BJ (cell line): ENCODE results near the gene NPEPL1. TPM values are rescaled to one million over a fixed set of nuclear protein-coding genes. Genes with fewer than 3 reads are reported as not detected.

ENCODE experiments used
- CTCF ChIA-PET: fragments of 350-600 bp; formaldehyde crosslinking; extraction: SDS; loops from one replicate; lab custom pipeline; 2021; ENCODE audit warnings: antibody characterized with exemption, inconsistent platforms; lab: Yijun Ruan, JAX
- POLR2A ChIA-PET: fragments of 300-600 bp; sonication (Branson Sonifier 250); formaldehyde crosslinking; extraction: SDS; loops from one replicate; lab custom pipeline; 2021; ENCODE audit warnings: antibody characterized with exemption; lab: Charles Lee
- DNase-seq: peaks from one replicate; pipeline ENCODE4 v3.0.0-alpha.2; 2011; ENCODE audit warnings: low read depth
- H3K27me3 ChIP-seq: 2 replicates; pipeline ENCODE4 v1.6.0; 2011; ENCODE audit warnings: low read length; ENCODE audit not compliant: control insufficient read depth, insufficient read depth
- H3K36me3 ChIP-seq: 2 replicates; pipeline ENCODE4 v1.5.1; 2011; ENCODE audit warnings: low read length; ENCODE audit not compliant: control insufficient read depth, insufficient read depth
- H3K4me3 ChIP-seq: 2 replicates; pipeline ENCODE4 v1.5.1; 2011; ENCODE audit warnings: low read depth, mild to moderate bottlenecking, control low read depth, low read length
- CTCF ChIP-seq: IDR thresholded peaks from 2 replicates; pipeline ENCODE4 v1.5.1; 2011; ENCODE audit warnings: low read depth, mild to moderate bottlenecking, control low read depth, inconsistent platforms, low read length, moderate library complexity; ENCODE audit not compliant: insufficient read depth
- polyA plus RNA-seq: library from polyadenylated mRNA; depleted of rRNA; stranded (reverse); fragments of >200 nt; gene quantifications from 2 replicates; pipeline ENCODE4 v1.2.3, GENCODE V29; 2011

NPEPL1 gene
- polyA plus RNA-seq, 1 experiment: 8.2 TPM

GRCh38 chr20:58705208-58705926 lies 12.8 kb downstream of the NPEPL1 start:
- ChIA-PET POLR2A (no interaction called here), CTCF (interaction anchor here (0.7 to 1.0 kb wide), 2 partner anchors 88 to 224 kb away, joined by 3 read pairs; no protein-coding TSS in a partner anchor)
- TF ChIP-seq CTCF: no peak

GRCh38 chr20:58706150-58706892 lies 13.7 kb downstream of the NPEPL1 start:
- no peak for TF ChIP-seq CTCF
- peaks cover 1% of the 10 kb centered on the region for H3K36me3 ChIP-seq
- POLR2A ChIA-PET: no interaction called here
- DNase-seq: no peak
- no peak overlapping the region for H3K4me3 ChIP-seq
- H3K27me3 ChIP-seq: no peaks in the 10 kb centered on the region
- CTCF ChIA-PET: interaction anchor here (0.7 to 1.0 kb wide), 2 partner anchors 87 to 225 kb away, joined by 3 read pairs; no protein-coding TSS in a partner anchor

More at GRCh38 chr20:58705208-58705926, 12.8 kb downstream of the NPEPL1 start:
- H3K36me3 ChIP-seq: peaks cover 1% of the 10 kb centered on the region
- H3K4me3 ChIP-seq: no peak overlapping the region
- no peaks in the 10 kb centered on the region for H3K27me3 ChIP-seq
- no peak for DNase-seq

GRCh38 chr20:58706975-58707681 lies 14.5 kb downstream of the NPEPL1 start:
- CTCF ChIA-PET: no interaction called here
- no peak for TF ChIP-seq CTCF
- POLR2A ChIA-PET: interaction anchor here (0.7 kb wide), 1 partner anchor 1346 kb away, joined by 3 read pairs; no protein-coding TSS in a partner anchor
- Histone ChIP-seq H3K4me3 (no peak overlapping the region), H3K36me3 (peaks cover 1% of the 10 kb centered on the region; the same call in 1 of the 2 replicates), H3K27me3 (no peaks in the 10 kb centered on the region)
- DNase-seq: no peak

DNA sequence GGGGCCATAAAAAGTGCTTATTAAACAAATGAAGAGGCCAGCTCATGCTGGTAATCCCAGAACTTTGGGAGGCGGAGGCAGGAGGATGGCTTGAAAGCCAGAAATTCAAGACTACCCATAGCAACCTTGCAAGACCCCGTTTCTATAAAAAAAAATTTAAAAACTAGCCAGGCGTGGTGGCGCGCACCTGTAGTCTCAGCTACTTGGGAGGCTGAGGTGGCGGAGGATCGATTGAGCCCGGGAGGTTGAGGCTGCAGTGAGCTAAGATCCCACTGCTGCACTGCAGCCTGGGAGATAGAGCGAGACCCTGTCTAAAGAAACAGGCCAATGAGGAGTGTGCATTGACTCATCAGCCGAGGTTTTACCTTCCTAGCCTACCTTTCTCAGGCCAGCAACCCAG lies 15.2 kb downstream of the NPEPL1 start:
- Histone ChIP-seq H3K27me3 (no peaks in the 10 kb centered on the region), H3K36me3 (peaks cover 1% of the 10 kb centered on the region; the same call in 1 of the 2 replicates), H3K4me3 (no peak overlapping the region)
- no peak for DNase-seq
- no peak for TF ChIP-seq CTCF
- POLR2A ChIA-PET: interaction anchor here (0.7 kb wide), 1 partner anchor 1347 kb away, joined by 3 read pairs; no protein-coding TSS in a partner anchor
- CTCF ChIA-PET: no interaction called here
